ENCODE results near the gene TCF7. TPM values are rescaled to one million over a fixed set of nuclear protein-coding genes. Genes with fewer than 3 reads are reported as not detected.

The TCF7 gene
- total RNA-seq, 1 donor from 2014 or later: 5.7 TPM

DNA sequence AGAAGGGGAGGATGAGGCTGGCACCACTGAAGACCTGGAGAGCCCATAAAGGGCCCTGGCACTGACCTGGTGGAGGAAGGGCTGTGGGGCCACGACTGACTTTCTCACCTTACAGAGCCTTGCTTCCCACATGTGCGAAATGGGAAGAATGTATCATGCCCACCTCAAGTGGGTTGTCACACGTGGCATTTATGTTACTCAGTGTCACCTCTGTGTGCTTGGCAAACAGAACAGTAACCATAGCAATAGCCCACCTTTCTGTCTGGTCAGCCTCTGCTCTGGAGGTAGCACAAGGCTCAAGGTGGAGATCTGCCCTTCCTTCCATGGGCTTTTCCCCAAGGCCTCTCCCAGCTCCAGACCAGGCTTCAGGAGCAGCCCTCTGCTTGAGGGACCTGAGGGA is 16.7 kb downstream of the TCF7 start:
- Histone ChIP-seq H3K27me3 (ENCODE audit: low read depth) (no peaks in the 10 kb centered on the region), H3K36me3 (peaks cover 34% of the 10 kb centered on the region), H3K9me3 (no peaks in the 10 kb centered on the region), H3K4me1 (peaks cover 48% of the 10 kb centered on the region), H3K27ac (peak overlapping the region; percentile 41), H3K4me3 (no peak overlapping the region)
- intact Hi-C loops (cut with DNase I): no loop called here
- TF ChIP-seq, protein P1, sequence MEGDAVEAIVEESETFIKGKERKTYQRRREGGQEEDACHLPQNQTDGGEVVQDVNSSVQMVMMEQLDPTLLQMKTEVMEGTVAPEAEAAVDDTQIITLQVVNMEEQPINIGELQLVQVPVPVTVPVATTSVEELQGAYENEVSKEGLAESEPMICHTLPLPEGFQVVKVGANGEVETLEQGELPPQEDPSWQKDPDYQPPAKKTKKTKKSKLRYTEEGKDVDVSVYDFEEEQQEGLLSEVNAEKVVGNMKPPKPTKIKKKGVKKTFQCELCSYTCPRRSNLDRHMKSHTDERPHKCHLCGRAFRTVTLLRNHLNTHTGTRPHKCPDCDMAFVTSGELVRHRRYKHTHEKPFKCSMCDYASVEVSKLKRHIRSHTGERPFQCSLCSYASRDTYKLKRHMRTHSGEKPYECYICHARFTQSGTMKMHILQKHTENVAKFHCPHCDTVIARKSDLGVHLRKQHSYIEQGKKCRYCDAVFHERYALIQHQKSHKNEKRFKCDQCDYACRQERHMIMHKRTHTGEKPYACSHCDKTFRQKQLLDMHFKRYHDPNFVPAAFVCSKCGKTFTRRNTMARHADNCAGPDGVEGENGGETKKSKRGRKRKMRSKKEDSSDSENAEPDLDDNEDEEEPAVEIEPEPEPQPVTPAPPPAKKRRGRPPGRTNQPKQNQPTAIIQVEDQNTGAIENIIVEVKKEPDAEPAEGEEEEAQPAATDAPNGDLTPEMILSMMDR (IDR thresholded peaks at IDR 0.05): no peak
- ATAC-seq: no peak
- DNase-seq: peak; percentile 13

DNA sequence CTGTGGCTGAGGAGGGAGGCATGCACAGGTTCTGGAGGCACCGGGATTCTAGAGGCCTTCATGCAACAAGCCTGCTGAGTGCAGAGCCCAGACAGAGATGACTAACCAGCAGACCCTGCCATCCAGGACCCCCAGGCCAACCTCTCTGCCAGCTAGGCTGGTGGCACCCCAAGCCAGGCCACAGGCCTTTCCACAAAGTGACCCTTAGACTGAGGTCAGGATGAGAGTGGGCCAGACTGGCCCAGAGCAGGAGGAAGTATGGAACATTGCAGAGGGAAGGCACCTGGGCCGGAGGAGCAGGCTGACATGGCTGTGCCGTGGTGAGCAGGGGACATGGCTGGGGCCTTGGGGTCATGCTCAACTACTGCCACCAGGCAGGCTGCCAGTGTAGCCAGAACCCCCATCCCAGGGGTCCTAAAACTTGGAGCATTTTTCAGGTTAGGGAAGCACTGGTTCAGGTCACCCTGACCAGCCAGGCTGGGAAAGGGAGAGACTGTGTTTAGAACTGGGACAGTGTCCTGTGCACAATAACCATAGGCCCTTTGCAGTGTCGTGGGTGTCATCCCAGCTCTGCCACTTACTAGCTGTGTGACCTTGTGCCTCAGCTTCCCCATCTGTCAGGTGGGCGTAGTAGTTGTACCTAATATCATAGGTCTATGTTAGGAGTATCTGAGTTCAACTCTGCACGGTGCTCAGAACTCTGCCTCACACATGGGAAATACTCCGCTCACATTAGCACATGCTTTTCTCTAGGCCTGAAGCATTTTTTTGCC is 17.3 kb downstream of the TCF7 start:
- intact Hi-C loops (cut with DNase I): no loop called here
- peaks cover 48% of the 10 kb centered on the region for H3K4me1 ChIP-seq
- peak; percentile 28 for DNase-seq

DNA sequence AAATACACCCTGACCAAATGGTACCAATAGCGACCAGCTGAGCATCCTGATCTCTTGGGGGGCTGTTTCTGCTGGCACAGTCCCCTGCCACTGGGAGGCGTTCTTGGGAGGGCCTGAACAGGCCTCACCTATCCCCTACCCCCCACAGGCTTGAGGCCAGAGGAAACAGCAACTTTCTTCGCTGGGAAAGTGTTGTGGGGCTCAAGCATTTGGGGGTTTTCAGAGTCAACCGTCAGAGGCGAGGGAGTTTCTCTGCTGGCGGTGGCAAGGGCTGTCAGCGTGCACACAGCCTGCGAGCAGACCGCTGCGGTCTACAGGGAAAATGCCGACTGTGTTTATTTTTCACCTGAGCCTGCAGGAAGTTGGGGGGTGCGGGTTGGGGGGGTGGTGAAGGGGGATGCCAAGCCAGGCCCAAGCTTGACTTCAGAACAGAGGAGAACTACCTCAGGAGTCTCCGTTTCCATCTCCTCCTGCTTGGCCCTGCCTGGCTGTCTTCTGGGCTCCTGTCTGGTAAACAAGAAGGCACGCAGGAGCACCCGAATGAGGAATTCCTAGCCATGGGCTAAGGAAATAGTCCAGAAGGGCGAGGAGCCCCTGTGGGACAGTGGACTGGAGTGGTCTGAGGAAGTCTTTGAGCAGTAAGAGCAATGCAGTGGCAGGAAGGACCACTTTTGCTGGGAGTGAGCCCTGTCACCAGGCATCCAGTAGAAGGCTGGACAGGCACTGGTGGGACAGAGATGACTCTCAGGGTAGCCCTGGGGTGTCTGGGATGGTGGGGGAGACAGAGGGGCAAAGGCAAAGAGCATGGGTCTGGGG is 18.1 kb downstream of the TCF7 start:
- Histone ChIP-seq H3K27ac (peak overlapping the region; percentile 41), H3K9me3 (no peaks in the 10 kb centered on the region), H3K4me1 (peaks cover 44% of the 10 kb centered on the region), H3K27me3 (ENCODE audit: low read depth) (no peaks in the 10 kb centered on the region), H3K36me3 (peaks cover 42% of the 10 kb centered on the region), H3K4me3 (no peak overlapping the region)
- ATAC-seq (peak in 1 of 2 donors; percentile 7), DNase-seq (peak; percentile 41)
- intact Hi-C loops (cut with DNase I): no loop called here
- TF ChIP-seq, protein P1 (IDR thresholded peaks at IDR 0.05): no peak

More for the DNA sequence above, 17.3 kb downstream of the TCF7 start:
- H3K27me3 ChIP-seq (ENCODE audit: low read depth): no peaks in the 10 kb centered on the region
- peaks cover 40% of the 10 kb centered on the region for H3K36me3 ChIP-seq
- ATAC-seq: no peak
- H3K27ac ChIP-seq: peak overlapping the region; percentile 41
- no peaks in the 10 kb centered on the region for H3K9me3 ChIP-seq
- TF ChIP-seq, protein P1 (IDR thresholded peaks at IDR 0.05): no peak
- no peak overlapping the region for H3K4me3 ChIP-seq

DNA sequence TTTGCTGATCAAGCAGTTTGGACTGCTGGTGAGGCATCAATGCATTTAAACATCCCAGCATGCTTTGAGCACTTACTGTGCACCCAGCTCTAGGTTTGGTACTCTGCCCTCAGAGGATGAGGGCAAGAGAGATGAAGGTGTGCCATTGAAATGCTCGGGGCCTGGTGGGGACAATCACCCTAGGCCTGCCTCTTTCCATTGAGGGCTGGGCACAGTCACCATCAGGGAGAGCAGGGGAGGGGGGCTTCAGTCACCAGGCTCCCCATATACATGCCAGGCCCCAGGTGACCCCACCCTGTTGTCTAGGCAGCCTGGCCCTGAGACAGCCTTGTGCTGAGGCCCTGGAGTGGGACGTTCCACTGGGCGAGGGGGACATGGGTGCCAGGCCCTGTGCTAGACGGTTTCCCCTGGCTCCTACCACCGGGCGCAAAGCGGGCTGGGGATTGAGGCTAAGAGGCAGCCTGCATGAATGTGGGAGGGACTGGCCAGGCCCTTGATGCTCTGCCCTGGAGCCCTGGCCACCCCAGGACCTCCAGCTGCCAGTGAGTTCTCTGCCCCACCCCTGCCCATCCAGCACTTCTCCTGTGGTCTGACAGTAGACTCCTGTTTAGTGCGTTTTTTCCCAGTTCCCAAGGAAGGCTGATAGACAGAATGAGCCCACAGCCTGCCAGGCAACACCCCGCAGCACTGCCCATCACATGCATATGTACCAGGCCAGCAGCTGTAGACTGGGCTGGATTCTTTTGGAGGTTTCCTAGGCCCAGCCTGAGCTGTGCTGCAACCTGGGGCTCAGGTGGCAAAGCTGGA is 18.9 kb downstream of the TCF7 start:
- no peak for ATAC-seq
- Histone ChIP-seq H3K27ac (peak overlapping the region; percentile 3), H3K27me3 (ENCODE audit: low read depth) (no peaks in the 10 kb centered on the region), H3K9me3 (no peaks in the 10 kb centered on the region), H3K4me1 (peaks cover 39% of the 10 kb centered on the region), H3K4me3 (no peak overlapping the region), H3K36me3 (peaks cover 42% of the 10 kb centered on the region)
- intact Hi-C loops (cut with DNase I): no loop called here
- TF ChIP-seq, protein P1 (IDR thresholded peaks at IDR 0.05): no peak
- peak; percentile 20 for DNase-seq

DNA sequence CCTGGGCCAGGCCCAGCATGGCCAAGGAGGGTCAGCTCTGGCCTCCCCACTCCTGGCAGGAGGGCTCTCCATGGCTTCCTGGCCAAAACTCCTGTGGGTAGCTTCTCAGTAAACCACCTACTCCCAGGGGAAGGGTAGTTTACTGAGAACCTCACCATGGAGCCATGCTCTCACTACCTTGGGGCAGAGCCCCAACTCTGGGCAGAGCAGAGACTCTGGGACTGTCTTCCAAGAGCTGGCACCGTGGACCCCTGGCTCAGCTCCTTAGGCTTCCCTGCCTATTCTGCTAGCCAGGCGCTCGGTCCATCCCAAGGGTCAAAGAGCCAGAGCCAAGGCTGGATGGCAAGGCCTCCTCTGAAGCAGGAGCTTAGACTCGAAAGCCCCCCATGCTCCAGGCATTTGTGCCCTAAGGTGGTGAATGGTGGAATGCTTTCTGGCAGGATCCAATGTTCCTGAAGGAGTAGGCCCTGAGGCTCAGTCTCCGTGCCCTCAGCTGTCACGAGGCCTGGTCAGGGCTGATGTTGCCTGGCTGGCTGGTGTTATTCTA is 19.6 kb downstream of the TCF7 start:
- peaks cover 49% of the 10 kb centered on the region for H3K36me3 ChIP-seq
- H3K27me3 ChIP-seq (ENCODE audit: low read depth): no peaks in the 10 kb centered on the region
- no peak overlapping the region for H3K27ac ChIP-seq
- H3K9me3 ChIP-seq: no peaks in the 10 kb centered on the region
- TF ChIP-seq, protein P1 (IDR thresholded peaks at IDR 0.05): no peak
- no peak overlapping the region for H3K4me3 ChIP-seq
- intact Hi-C loops (cut with DNase I): no loop called here
- no peak for ATAC-seq
- DNase-seq: peak; percentile 35
- H3K4me1 ChIP-seq: peaks cover 32% of the 10 kb centered on the region

All from lower lobe of right lung (tissue), 2 donors.